GM12865 (cell line): ENCODE results near the gene PPIA.
"Not testable (repeated sequence)": the region's sequence is repeated elsewhere in the genome, so short reads cannot be mapped to it uniquely, and the experiment has no call there.

Experiments used
- DNase-seq: peaks from one replicate; pipeline ENCODE4 v3.0.0; 2010; ENCODE audit warnings: low read depth
- H3K4me3 ChIP-seq: 2 replicates; pipeline ENCODE4 v1.5.1; 2011; ENCODE audit warnings: mild to moderate bottlenecking, low read depth, low read length, control low read depth
- CTCF ChIP-seq: IDR thresholded peaks from 2 replicates; pipeline ENCODE4 v1.5.1; 2011; ENCODE audit warnings: low read length, control low read depth, low read depth, inconsistent platforms; ENCODE audit not compliant: insufficient read depth; ENCODE audit errors: missing control alignments

The PPIA gene

GRCh38 chr7:44768628-44769371, 27.7 kb upstream of the PPIA start:
- no peak for TF ChIP-seq CTCF
- no peak for DNase-seq
- H3K4me3 ChIP-seq = no peak overlapping the region

- DNase-seq = no peak
- H3K4me3 ChIP-seq = no peak overlapping the region
- no peak for TF ChIP-seq CTCF
Measured at GRCh38 chr7:44769376-44769775, 27.1 kb upstream of the PPIA start.

DNA sequence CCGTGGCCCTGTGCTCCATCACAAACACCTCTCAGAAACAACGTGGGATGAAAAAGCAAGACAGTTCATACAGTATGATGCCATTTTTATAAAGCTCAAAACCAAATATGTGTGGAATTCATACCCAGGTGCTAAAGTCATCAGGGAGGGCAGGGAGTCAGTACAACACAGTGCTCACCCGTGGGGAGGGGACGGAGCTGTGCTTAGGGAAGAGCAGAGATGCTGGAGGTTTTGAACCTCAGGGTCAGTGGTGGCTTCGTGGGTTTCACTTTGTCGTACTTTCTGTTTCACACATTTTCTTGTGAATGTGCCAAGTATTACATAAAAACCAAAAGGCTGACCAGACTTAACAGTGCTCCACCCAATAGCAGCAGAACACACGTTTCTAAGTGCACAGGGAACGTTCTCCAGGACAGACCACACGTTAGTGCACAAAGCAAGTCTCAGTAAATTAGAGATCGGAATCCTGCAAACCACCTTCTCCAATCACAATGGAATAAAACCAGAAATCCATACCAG, 26.6 kb upstream of the PPIA start:
- peak; percentile 87 for DNase-seq
- TF ChIP-seq CTCF = no peak
- no peak overlapping the region for H3K4me3 ChIP-seq

- no peak for TF ChIP-seq CTCF
- no peak overlapping the region for H3K4me3 ChIP-seq
- no peak for DNase-seq
Measured at GRCh38 chr7:44771358-44771757, 25.1 kb upstream of the PPIA start.

DNA sequence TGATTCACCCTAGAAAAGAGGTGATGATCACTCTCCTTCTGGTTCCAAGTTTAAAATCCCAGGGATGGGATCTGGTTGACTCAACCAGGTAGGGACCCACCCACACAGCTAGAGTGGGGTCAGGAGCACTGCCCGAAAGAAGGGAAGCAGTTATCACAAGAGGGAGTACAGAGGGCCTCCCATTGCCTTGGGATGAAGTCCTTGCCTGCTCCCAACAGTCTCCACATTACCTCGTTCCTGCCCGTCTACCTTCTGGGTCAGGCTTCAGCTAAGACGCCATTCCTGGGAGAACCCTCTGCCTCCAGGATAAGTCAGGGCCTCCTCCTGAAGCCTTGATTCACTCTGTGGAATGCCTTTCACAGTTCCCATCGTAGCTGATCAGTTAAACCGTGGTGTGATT, 24.0 kb upstream of the PPIA start:
- H3K4me3 ChIP-seq = no peak overlapping the region
- DNase-seq = no peak
- no peak for TF ChIP-seq CTCF

DNA sequence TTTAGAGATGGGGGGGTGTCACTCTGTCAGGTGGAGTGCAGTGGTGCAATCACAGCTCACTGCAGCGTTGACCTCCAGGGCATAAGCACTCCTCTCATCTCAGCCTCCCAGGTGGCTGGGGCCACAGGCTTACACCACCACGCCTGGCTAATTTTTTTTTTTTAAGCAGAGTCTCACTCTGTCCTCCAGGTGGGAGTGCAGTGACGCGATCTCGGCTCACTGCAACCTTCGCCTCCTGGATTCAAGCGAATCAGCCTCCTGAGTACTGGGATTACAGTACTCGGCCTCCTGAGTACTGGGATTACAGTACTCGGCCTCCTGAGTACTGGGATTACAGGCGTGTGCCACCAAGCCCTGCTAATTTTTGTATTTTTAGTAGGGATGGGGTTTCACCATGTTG, 23.6 kb upstream of the PPIA start:
- no peak overlapping the region for H3K4me3 ChIP-seq
- DNase-seq = peak; percentile 47
- TF ChIP-seq CTCF = no peak

DNA sequence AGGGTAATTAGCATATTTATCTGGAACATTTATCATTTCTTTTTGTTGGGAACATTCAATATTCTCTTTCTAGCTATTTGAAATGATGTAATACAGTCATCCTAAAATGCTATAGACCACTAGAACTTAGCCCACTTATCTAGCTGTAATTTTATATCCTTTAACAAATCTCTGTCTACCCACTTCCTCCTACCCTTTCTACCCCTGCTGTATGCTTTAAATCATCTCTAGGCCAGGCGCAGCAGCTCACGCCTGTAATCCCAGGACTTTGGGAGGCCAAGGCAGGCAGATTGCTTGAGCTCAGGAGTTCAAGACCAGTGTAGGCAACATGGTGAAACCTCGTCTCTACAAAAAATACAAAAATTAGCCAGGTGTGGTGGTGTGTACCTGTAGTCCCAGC, 22.0 kb upstream of the PPIA start:
- DNase-seq, H3K4me3 ChIP-seq: not testable (repeated sequence)
